GM12875 (cell line): Measurements from ENCODE around the gene PSMA5.
A peak's percentile ranks its signal among the peaks of the same experiment; 100 is the strongest.

Source experiments
- H3K4me3 ChIP-seq: one replicate; pipeline ENCODE4 v1.5.1; 2011; ENCODE audit warnings: low read depth, low read length, control low read depth
- TF ChIP-seq, protein P1 (sequence below): IDR thresholded peaks from 2 replicates; pipeline ENCODE4 v1.5.1; 2011; ENCODE audit warnings: low read depth, mild to moderate bottlenecking, control low read depth, inconsistent platforms, low read length, moderate library complexity, borderline replicate concordance; ENCODE audit not compliant: insufficient read depth

PSMA5 gene

DNA sequence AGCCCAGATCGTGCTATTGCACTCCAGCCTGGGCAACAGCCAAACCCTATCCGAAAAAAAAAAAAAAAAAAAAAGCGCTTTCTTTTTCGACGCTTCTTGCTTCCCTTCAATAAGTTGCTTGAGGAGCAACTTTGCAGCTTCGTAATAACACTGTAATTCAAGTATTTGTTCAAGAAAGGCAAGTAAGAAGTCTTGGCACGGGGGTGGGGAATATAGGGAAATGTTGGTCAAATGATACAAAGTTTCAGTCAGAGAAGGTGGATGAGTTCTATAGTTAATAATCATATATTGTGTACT lies 871 bp upstream of the PSMA5 start:
- H3K4me3 ChIP-seq: peak overlapping the region; percentile 97
- TF ChIP-seq, protein P1, sequence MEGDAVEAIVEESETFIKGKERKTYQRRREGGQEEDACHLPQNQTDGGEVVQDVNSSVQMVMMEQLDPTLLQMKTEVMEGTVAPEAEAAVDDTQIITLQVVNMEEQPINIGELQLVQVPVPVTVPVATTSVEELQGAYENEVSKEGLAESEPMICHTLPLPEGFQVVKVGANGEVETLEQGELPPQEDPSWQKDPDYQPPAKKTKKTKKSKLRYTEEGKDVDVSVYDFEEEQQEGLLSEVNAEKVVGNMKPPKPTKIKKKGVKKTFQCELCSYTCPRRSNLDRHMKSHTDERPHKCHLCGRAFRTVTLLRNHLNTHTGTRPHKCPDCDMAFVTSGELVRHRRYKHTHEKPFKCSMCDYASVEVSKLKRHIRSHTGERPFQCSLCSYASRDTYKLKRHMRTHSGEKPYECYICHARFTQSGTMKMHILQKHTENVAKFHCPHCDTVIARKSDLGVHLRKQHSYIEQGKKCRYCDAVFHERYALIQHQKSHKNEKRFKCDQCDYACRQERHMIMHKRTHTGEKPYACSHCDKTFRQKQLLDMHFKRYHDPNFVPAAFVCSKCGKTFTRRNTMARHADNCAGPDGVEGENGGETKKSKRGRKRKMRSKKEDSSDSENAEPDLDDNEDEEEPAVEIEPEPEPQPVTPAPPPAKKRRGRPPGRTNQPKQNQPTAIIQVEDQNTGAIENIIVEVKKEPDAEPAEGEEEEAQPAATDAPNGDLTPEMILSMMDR: no peak

DNA sequence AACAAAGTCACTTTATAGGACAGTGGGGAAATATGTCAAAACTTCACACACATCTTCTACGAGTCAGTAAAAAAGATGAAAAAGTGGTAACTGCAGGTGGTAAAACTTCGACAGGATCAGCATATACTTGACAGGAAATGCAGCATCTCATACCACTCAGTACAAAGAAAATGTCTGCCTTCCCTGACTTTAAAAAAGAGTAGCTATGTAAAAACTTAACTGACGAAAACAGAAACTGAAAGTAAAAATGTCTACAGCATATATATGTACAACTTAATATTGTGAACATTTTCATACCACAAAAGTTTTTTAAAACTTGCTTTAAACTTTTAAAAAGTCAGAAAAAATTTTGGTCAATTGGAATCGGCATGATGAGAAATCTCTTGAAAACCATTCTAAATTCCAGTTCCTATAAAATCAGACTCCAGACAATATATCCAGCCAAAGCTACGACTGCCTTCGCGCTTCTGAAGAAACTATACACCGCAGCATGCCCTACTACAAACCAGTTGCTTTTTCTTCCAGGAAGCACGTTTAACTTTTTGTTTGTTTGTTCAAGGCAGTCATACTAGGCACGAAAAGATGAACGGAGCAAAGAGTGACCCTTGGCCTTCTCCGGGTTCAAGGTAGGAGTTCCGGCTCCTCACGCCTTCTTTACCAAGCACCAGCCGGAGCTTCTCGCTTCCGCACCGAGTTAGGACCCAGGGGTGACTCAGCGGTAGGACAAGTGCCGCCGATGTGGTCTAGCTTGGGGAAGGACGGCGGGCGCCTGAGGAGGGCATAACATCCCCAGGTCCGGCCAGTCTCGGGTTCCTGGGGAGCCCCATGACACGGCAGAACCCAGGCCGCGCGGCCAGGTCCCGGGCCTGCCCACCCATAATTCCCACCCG lies 612 bp downstream of the PSMA5 start:
- TF ChIP-seq, protein P1: no peak
- H3K4me3 ChIP-seq: peak overlapping the region; percentile 97

DNA sequence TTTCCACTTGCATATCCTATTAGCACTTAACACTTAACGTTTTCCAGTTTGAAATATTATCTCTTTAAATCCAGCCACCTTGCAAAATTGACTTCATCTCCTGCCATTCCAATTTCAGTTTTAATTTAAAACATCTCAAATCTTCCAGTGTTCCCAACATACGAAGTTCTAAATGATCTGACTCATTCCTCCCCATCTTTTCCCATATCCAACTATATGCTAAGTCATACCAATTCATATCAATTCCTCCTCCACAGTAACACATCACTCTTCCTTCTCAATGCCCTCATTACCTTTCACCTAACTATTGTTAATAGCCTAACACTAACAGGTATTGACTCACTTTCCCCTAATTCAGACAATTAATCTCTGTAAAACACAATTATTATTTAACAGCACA lies 2.8 kb downstream of the PSMA5 start:
- TF ChIP-seq, protein P1: no peak
- H3K4me3 ChIP-seq: no peak overlapping the region

DNA sequence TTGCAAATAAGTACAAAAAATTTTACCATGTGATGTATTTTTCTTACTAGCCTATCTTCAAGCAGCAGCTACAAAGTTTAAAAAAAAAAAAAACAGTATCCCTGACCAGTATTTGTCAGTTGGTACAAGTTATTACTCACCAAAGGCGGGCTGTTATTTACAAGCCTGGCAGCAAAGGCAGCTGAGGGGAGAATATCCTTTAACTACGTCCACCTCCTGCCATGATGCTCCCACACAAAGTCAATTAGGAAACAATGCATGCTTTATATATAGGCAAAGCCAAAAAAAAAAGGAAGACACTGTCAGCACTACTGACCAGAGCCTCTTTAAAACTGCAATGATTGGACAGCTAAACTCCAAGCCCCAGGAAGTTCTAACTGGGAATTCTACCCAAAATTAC lies 13.7 kb downstream of the PSMA5 start:
- TF ChIP-seq, protein P1: no peak
- no peak overlapping the region for H3K4me3 ChIP-seq

DNA sequence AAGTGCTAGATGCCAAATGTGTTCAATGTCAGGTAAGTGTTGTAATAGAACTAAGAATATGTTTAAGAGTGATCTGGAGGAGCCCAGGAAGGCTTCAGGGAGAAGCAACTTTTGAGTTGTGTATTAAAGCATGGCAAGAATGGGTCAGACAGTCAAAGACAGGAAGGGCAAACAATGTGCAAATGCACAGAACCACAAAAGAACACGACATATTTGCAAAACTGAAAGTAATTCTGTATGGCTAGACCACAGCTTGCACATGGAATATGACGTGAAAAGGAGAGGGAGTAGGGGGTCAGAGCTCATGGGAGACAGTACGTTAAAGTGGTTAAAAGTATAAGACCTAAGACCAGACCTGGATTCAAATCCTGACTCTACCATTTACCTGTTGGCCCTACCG lies 21.4 kb downstream of the PSMA5 start:
- TF ChIP-seq, protein P1: no peak
- no peak overlapping the region for H3K4me3 ChIP-seq

DNA sequence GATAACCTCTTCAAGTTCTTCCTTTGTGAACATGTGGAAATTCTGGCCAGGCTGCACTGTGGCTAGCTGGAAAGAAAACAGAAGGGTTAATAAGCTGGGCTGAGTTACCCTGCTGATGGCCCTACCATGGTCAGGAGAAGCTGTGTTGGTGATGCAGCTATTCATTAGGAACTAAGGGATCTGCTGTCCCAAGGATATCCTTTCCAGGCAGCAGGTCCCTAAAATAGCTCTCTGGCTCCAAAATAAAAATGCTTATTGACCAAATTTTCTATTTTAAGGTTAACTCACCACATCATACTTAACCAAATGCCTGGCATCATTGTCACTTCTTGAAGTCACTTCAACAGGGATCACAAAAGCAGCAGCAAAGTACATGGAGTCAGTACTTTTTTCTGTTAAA lies 24.2 kb downstream of the PSMA5 start:
- H3K4me3 ChIP-seq: no peak overlapping the region
- TF ChIP-seq, protein P1: no peak

DNA sequence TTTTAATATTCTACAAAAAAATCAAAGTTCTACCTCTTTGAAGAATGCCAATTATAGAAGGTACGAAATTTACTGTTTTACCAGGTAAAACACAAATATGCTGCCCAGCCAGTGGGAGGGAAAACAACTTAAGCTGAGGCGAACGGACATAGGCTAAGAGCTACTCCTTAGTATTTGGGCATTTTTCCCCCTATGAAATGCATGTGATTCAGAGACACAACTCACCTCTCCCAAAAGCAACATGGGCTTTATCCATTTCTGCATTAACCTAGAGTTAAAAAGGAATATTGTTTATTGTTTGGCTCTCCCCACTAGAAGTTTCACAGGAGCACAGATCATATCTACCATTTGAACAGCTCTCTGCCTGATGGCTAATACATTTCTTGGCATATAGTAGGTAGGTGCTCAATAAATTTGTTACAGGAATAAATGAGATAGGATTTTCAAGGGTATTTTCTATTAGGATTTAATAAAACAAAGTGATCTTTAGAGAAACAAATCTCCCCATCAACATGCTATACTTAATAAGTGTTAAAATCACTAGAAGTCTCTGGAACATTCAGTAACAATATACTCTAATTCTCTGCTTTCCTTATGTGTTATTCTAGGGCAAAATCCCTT lies 26.1 kb downstream of the PSMA5 start:
- TF ChIP-seq, protein P1: no peak
- H3K4me3 ChIP-seq: no peak overlapping the region
